Motor neuron (in vitro differentiated cells): ENCODE data around the gene KLHL29. TPM values are rescaled to one million over a fixed set of nuclear protein-coding genes. Genes with fewer than 3 reads are reported as not detected.

Source experiments
- ATAC-seq, 8 experiments: fragments of 200-7000 bp; cut with Tn5 transposase; replicated peaks in 6 of 8; 2 replicates each; pipeline ENCODE4 v1.8.0; 2021; ENCODE audit warnings: mild to moderate bottlenecking in 8 of 8, moderate library complexity in 8 of 8
- H3K27ac ChIP-seq, 2 donors: fragments of 250-450 bp; sonication (Bioruptor Pico); 2 replicates each; pipeline ENCODE4 v1.9.0; 2021; ENCODE audit warnings: antibody characterized with exemption in 2 of 2, mild to moderate bottlenecking in 2 of 2, moderate library complexity in 1 of 2
- H3K4me1 ChIP-seq, 2 donors: fragments of 250-450 bp; sonication (Bioruptor Pico); replicated peaks in 1 of 2; 2 replicates each; pipeline ENCODE4 v1.6.1; 2021; ENCODE audit warnings: antibody characterized with exemption in 2 of 2, mild to moderate bottlenecking in 2 of 2, moderate library complexity in 1 of 2
- H3K4me3 ChIP-seq, 5 donors: fragments of 250-450 bp; sonication (Bioruptor Pico); 2 replicates each; pipeline ENCODE4 v1.9.0; 2021; ENCODE audit warnings: antibody characterized with exemption in 5 of 5, mild to moderate bottlenecking in 5 of 5, moderate library complexity in 4 of 5
- WGBS, 10 experiments: fragments of 450-650 bp; shearing (Covaris generic); methylation state at CpG; one replicate each; pipeline ENCODE4 v1.0.0; 2022; 5-methylcytosine and 5-hydroxymethylcytosine counted together
- in situ Hi-C, 9 experiments: fragments of 400-800 bp; cut with MboI; loops; one replicate each; pipeline ENCODE4 v1.15.0; 2021; ENCODE audit warnings: low sequenced_read_pairs in 9 of 9, low pct_unique_long_range_greater_than_20kb in 2 of 9; ENCODE audit not compliant: unreplicated experiment in 9 of 9
- total RNA-seq, 8 experiments: library from RNA; unstranded; fragments of 300-600 nt; gene quantifications; 2 replicates each; pipeline versions ENCODE4 v1.2.3 to v1.2.4, GENCODE V29; 2022

KLHL29 gene
- total RNA-seq, 8 experiments from 2014 or later = 4.1 to 58.7 (median 5.4) TPM

DNA sequence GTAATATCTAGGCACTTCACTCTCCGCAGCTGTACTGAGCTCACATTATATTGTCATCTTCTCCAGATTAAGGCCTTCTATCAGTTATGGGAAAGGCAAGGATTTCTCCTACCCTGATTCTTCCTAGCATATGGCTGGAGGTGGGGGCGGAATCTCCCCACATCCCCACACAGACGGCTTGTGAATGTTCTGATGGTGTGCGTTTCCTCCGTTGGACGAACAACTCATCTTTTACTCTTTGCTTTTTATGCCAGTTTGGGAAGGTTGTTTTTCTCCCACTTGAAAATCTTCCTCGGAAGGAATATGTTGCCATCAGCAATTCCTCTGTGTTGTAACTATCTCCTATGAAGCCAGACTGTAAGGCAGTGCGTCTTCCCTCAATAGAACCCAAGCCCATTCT, 24.3 kb downstream of the KLHL29 start:
- Histone ChIP-seq H3K4me3 (no peak overlapping the region), H3K27ac (no peak overlapping the region), H3K4me1 (peaks cover 6 to 10% of the 10 kb centered on the region in 2 donors)
- no peak for ATAC-seq
- in situ Hi-C loops = no loop called here
- WGBS, 10 experiments = 37 to 100% (median 99%) methylated on average over 1 to 8 of the region's 8 CpGs; no CpG with 5 or more reads in 1 of the 10 experiments

DNA sequence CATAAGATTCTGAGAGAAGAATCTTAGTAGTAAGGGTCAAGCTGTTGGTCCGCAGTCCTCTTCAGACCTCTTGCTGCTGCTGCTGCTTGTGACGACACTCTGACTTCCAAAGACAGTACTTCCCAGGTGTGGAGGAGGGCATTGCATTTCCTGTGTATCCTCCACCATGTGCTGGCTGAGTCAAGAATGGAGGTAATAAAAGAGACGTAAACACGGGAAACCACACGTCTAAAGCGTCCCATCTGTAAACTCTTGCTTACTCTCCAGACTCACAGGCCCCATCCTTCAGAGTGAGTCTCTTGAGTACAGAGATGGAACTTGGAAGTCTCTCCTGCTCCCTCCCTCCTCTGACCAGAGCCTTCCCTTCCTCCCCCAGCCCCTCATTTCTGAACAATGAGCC, 25.6 kb downstream of the KLHL29 start:
- 80 to 100% (median 90%) methylated on average over 1 to 4 of the region's 6 CpGs; no CpG with 5 or more reads in 3 of the 10 experiments for WGBS, 10 experiments
- ATAC-seq = no peak
- Histone ChIP-seq H3K4me3 (no peak overlapping the region), H3K27ac (no peak overlapping the region), H3K4me1 (peaks cover 3% of the 10 kb centered on the region in 2 donors)
- in situ Hi-C loops = no loop called here

DNA sequence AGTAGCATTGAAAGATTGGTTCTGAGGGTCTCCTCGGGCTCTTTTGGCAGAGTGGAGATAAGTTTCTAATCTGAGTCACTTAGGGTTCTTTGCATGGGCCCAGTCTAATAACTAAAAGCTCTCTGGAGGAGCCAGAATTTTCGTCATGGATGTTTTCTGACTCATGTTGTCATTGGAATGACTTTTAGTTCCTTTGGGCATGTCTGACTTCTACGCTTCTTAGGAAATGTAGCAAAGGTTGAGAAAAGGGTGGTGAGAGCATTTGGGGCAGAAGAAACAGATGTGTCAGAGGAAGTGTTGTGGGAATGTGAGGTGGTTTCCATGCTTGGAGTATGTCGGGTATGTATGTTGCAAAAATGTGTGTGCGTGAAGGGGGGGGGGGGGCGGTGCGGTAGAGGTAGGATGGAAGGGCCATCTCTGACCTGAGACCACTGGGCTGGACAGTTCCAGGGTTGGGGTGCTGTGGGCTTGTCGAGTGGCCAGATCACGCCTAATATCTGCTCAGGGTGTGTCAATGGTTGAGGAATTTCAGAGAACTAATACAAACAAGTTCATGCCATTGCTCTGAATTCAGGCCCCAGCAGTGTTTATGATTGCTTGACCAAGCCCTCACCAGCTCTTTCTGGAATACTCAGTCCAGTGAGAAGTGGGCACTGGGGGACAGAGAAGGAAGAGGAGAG, 26.9 kb downstream of the KLHL29 start:
- in situ Hi-C loops = no loop called here
- Histone ChIP-seq H3K4me1 (peaks cover 3% of the 10 kb centered on the region in 2 donors), H3K4me3 (no peak overlapping the region), H3K27ac (no peak overlapping the region)
- ATAC-seq = peak in 2 of 8 experiments; percentile 44 to 76
- 0 to 100% (median 93%) methylated on average over 1 to 8 of the region's 9 CpGs; no CpG with 5 or more reads in 3 of the 10 experiments for whole genome bisulfite sequencing, 10 experiments

DNA sequence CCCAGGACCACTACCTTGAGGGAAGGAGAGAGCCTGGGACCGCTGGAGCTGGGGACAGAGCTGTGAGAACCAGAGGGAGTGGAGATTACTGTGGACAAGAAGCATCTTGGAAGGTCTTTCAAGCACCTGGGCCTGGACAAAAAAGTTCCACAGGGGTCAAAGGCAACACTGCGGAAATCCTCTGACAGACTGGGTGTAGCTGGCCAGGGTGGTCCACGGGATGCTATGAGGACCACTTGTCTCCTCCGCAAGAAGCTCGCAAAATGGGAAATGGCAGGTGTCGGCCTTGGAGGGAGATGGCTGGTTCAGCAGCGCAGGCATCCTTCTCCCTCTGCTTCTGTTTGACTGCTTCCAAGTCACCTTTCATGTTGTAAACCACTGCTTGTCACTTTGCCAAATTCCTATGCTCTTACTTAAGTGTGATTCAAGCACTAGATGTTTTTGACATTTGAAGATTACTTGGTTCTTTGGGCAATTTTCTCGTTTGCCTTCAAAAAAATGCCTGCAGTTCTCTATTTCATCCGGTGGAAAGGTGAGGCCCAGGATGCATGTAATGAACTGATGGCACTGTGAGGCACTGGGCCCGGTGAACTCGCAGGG, 27.7 kb downstream of the KLHL29 start:
- no peak overlapping the region for H3K4me3 ChIP-seq
- H3K4me1 ChIP-seq = peaks cover 0 to 3% of the 10 kb centered on the region in 2 donors
- in situ Hi-C loops = no loop called here
- H3K27ac ChIP-seq = no peak overlapping the region
- 33 to 100% (median 80%) methylated on average over 1 to 11 of the region's 11 CpGs; no CpG with 5 or more reads in 1 of the 10 experiments for WGBS, 10 experiments
- no peak for ATAC-seq

DNA sequence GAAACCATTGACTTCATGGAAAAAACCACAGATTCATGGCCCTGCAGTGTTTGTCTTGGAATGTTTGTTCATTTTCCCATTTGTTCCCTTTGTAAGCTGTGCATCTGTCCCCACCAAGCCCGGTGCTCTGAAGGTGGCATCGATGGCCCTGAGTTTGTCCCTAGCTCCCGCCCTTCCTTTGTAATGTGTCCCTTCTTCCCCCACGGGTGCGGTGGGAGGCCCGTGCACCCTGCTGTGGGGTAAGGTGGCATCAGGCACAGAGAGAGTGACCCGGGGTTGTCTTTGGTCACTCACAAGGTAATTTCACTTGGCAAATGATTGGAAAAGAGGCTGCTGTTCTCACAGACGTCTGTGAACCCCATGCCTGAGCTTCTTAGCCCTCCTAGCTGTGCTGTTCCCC, 28.7 kb downstream of the KLHL29 start:
- 85 to 100% (median 100%) methylated on average over 1 to 8 of the region's 8 CpGs; no CpG with 5 or more reads in 5 of the 10 experiments for WGBS, 10 experiments
- no peak for ATAC-seq
- H3K27ac ChIP-seq = no peak overlapping the region
- H3K4me1 ChIP-seq = peaks cover 3 to 7% of the 10 kb centered on the region in 2 donors
- no peak overlapping the region for H3K4me3 ChIP-seq
- in situ Hi-C loops = no loop called here

DNA sequence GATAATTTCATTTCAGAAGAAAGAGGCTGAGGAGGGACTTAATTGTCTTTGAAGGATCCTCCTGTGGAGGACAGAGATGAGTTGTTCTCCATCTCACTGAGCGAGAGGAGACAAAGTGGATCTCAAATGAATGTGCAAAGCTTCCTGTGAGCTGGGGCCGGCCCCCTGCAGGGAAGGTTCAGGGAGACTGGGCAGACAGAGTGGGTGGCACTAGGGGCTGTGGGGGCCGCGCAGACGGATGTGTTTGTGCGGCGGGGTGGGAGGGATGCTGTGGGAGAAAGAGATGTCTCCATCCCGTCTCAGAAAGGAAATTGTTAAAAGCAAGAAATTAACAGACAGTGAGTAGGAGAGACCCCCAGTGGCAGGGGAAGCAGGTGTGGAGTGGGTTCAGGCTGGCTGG, 29.1 kb downstream of the KLHL29 start:
- no peak for ATAC-seq
- no peak overlapping the region for H3K4me3 ChIP-seq
- in situ Hi-C loops = no loop called here
- H3K4me1 ChIP-seq = peaks cover 3 to 12% of the 10 kb centered on the region in 2 donors
- 64 to 100% (median 84%) methylated on average over 1 to 3 of the region's 8 CpGs; no CpG with 5 or more reads in 6 of the 10 experiments for WGBS, 10 experiments
- H3K27ac ChIP-seq = no peak overlapping the region

DNA sequence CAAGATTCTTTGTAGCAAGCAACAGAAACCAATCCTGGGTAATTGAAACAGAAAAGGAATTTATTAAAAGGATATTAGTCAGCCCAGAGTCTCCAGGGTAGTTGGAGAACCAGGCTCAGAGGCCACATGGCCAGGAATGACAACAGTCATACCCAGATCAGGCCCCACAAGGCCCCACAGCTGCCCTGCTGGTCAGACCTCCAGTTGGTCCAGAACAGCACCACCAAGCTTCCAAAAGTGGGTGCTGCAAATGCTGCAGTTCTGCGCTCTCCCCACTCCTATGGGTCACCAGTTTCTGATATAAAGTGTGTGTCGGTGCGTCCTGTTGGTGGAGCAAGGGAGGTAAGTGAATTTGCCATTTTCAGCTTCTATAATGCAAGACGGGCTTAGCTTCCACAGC, 29.9 kb downstream of the KLHL29 start:
- peak; percentile 10 to 54 (median 42) for ATAC-seq
- Histone ChIP-seq H3K4me3 (no peak overlapping the region), H3K4me1 (peaks cover 9 to 19% of the 10 kb centered on the region in 2 donors), H3K27ac (no peak overlapping the region)
- in situ Hi-C loops = no loop called here
- WGBS, 10 experiments = 80 to 95% (median 86%) methylated on average over 2 to 4 of the region's 4 CpGs; no CpG with 5 or more reads in 7 of the 10 experiments

DNA sequence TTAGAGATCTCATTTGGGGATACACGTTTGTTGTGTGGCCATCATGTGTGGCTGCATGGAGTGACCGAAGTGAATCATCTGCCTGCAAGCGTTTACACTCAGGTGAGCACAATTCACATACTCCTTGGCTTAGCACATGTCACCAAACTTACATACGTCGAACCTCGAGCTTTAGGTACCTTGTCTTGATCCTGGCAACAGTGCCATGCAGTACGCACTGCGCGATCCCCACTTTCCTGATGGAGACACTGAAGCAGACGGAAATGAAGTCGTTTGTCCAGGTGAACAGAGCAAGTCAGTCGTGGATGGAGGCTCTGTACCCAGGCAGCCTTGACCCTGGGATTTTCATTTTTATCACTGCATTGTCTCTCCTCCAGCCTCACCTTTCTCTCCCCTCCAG, 32.3 kb downstream of the KLHL29 start:
- 83 to 94% (median 90%) methylated on average over 3 to 12 of the region's 12 CpGs; no CpG with 5 or more reads in 3 of the 10 experiments for WGBS, 10 experiments
- no peak overlapping the region for H3K27ac ChIP-seq
- H3K4me1 ChIP-seq = peaks cover 14 to 21% of the 10 kb centered on the region in 2 donors
- no peak for ATAC-seq
- no peak overlapping the region for H3K4me3 ChIP-seq
- in situ Hi-C loops = no loop called here

DNA sequence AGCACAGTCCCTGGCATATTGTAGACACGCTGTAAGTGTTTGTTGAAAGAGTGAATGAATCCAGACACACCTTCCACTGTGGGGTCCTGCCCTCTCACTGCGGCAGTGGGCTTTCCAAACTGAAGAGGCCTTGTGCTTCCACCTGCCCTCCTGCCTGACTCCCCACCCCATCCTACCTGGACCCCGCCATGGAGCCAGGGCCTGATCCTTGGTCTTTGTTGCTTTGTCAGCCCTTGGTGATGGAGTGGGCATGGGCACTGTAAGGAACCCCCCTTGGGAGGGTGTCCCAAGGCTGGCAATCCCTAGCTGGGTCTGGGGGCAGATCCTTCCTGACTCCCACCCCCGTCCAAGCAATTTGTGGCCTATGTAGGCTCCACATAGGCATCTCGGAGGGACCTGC, 33.1 kb downstream of the KLHL29 start:
- no peak overlapping the region for H3K4me3 ChIP-seq
- no peak overlapping the region for H3K27ac ChIP-seq
- in situ Hi-C loops = no loop called here
- 57 to 100% (median 97%) methylated on average over 1 to 3 of the region's 5 CpGs; no CpG with 5 or more reads in 4 of the 10 experiments for WGBS, 10 experiments
- H3K4me1 ChIP-seq = peaks cover 16 to 25% of the 10 kb centered on the region in 2 donors
- no peak for ATAC-seq

DNA sequence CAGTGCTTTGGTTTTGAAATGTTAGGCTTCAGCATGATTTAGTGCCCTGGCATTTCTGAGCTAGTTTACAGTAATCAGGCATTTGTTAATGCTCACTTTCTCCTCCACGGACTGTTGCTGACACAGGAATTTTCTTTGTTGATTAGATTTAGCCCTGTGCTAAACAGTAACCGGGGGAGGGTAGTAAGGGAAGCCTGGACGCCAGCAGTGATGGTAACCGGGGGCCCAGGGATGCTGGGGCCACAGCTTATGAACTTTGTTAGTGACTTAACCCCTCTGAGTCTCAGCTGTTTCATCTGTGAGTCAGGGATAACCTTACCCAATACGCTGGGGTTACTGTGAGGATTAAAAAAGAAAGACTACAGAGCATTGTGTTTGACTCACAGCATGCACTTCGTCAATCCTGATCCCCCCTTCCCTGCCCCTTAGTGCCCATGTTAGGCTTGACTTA, 33.5 kb downstream of the KLHL29 start:
- Histone ChIP-seq H3K27ac (no peak overlapping the region), H3K4me1 (peaks cover 18 to 29% of the 10 kb centered on the region in 2 donors), H3K4me3 (no peak overlapping the region)
- in situ Hi-C loops = no loop called here
- 18 to 80% (median 34%) methylated on average over 1 to 5 of the region's 6 CpGs; no CpG with 5 or more reads in 1 of the 10 experiments for WGBS, 10 experiments
- peak in 5 of 8 experiments; percentile 7 to 40 (median 18) for ATAC-seq

DNA sequence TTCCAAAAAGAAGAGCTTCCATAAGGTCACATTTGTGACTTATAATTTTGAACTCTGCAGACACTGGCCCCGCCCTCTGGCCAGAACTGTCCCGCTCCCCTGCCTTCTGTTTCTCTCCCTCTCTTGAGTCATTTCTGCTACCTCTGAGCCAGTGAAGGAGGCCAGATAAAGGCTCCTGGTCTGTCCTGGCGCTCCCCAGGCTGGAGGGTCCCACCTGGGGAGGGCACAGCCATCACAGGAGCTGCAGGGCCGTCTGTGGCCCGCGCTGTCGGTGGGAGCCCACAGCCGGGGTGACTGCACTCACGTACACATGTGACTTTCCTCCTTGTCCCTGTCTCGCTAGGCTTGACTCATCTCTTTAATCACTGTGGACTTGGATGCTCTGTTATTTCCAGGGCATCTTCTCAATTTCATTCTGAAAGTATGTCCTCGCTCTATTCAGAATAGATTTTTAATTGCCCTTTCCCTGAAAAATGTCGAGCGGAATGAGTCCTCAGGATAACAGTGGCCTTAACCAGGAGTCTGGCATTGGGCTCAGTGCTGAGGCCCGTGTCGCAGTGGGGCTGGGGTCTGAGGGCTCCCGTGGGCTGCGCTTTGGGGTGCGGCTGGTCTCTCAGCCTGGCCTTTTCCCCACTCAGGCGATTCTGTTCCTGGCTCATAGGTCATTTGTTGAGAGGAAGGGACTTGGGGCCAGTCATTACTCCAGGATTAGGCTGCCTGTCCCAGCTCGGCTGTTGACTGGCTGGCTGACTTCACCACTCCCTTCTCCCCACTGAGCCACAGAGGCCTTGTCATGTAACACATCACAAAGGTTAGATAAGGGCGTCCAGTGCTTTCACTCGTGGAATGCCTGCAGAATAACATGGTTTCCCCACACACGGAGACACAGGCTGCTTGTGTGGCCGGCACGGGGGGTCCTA, 34.5 kb downstream of the KLHL29 start:
- Histone ChIP-seq H3K27ac (no peak overlapping the region), H3K4me1 (peaks cover 19 to 35% of the 10 kb centered on the region in 2 donors), H3K4me3 (no peak overlapping the region)
- peak in 6 of 8 experiments; percentile 58 to 81 (median 72) for ATAC-seq
- in situ Hi-C loops = no loop called here
- 40 to 96% (median 72%) methylated on average over 1 to 13 of the region's 25 CpGs; no CpG with 5 or more reads in 2 of the 10 experiments for WGBS, 10 experiments

DNA sequence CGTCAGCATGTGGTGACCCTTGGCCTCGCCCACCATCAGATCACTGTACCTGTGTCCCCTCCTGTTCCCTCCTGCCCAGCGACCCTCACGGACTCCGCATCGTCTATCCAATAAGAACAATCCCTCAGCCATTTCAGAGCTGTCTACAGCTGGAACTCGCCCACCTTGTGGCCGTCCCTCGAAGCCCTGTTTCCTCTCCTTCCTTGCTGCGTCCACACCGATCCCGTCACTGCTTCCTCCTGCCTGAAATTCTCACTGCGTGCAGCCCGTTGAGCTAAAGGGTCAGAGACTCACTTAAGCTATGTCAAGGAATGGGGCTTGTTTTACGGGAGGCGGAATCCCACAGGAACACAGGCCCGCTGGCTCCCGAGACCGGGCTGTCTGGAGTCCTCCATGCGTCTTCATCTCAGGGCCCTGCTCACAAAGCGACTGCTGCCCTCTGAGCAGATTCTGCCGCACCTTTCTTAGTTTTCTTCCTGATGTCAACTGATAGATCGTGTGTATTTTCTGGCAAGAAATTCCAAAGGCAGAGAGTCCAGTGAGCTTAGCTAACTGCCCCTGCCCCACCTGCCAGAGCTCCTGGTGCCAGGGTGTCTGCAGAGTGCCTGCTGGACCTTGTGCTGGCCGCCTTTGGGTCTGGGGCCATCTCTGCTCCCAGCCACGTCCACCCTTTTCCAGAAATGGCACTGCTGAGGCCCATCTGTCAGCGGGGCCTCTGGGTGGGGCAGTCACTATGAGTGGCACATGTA, 35.3 kb downstream of the KLHL29 start:
- in situ Hi-C loops = no loop called here
- no peak overlapping the region for H3K27ac ChIP-seq
- whole genome bisulfite sequencing, 10 experiments = 80 to 100% (median 88%) methylated on average over 2 to 17 of the region's 26 CpGs; no CpG with 5 or more reads in 2 of the 10 experiments
- H3K4me3 ChIP-seq = no peak overlapping the region
- ATAC-seq = no peak
- peaks cover 16 to 37% of the 10 kb centered on the region in 2 donors for H3K4me1 ChIP-seq
